Fibroblast of skin of abdomen (primary cell): ENCODE measurements around the gene TUBE1. TPM values are rescaled to one million over a fixed set of nuclear protein-coding genes. Genes with fewer than 3 reads are reported as not detected.
"Not testable (repeated sequence)": the region's sequence is repeated elsewhere in the genome, so short reads cannot be mapped to it uniquely, and the experiment has no call there.

Source experiments
- DNase-seq: peaks from one replicate; pipeline ENCODE4 v3.0.0-alpha.2; 2013
- polyA plus RNA-seq, 2 experiments: library from polyadenylated mRNA; unstranded; fragments of 120-200 nt; gene quantifications; one replicate each; pipeline ENCODE4 v1.2.1, GENCODE V29; 2013; ENCODE audit not compliant: insufficient read length in 2 of 2

The TUBE1 gene
- polyA plus RNA-seq (2013, experiment 1 of 2; ENCODE audit: insufficient read length), result 29.5 TPM
- 29.7 TPM for polyA plus RNA-seq (2013, experiment 2 of 2; ENCODE audit: insufficient read length)

- peak; percentile 97 for DNase-seq
Measured at GRCh38 chr6:112087136-112087911, at the start of gene TUBE1, which contains the start of gene FAM229B. Gene TUBE1, minus strand, starts transcription at chr6:112087482. Its CDS starts 48 bp downstream, at chr6:112087434. Gene FAM229B, plus strand, starts transcription at chr6:112087591. Its CDS starts 11,693 bp downstream, at chr6:112099284.

GRCh38 chr6:112130878-112131277, 43.6 kb upstream of the TUBE1 start:
- no peak for DNase-seq

- DNase-seq, result no peak
Measured at GRCh38 chr6:112128208-112128607, 40.9 kb upstream of the TUBE1 start.

- no peak for DNase-seq
Measured at GRCh38 chr6:112123982-112124381, 36.7 kb upstream of the TUBE1 start.

GRCh38 chr6:112122756-112123155, 35.5 kb upstream of the TUBE1 start:
- no peak for DNase-seq

GRCh38 chr6:112118034-112118433, 30.8 kb upstream of the TUBE1 start:
- no peak for DNase-seq

GRCh38 chr6:112117554-112117953, 30.3 kb upstream of the TUBE1 start:
- DNase-seq, result peak; percentile 36

GRCh38 chr6:112116221-112116620, 28.9 kb upstream of the TUBE1 start:
- DNase-seq, result no peak

- no peak for DNase-seq
Measured at GRCh38 chr6:112114577-112115223, 27.4 kb upstream of the TUBE1 start.

GRCh38 chr6:112113918-112114317, 26.6 kb upstream of the TUBE1 start:
- DNase-seq, result no peak

- DNase-seq, result no peak
Measured at GRCh38 chr6:112113431-112113830, 26.1 kb upstream of the TUBE1 start.

GRCh38 chr6:112109262-112109661, 22.0 kb upstream of the TUBE1 start:
- no peak for DNase-seq

- no peak for DNase-seq
Measured at GRCh38 chr6:112106562-112106961, 19.3 kb upstream of the TUBE1 start.

- not testable (repeated sequence) for DNase-seq
Measured at GRCh38 chr6:112106026-112106425, 18.7 kb upstream of the TUBE1 start.

GRCh38 chr6:112100561-112100960, 13.3 kb upstream of the TUBE1 start:
- no peak for DNase-seq

GRCh38 chr6:112096901-112097300, 9.6 kb upstream of the TUBE1 start:
- no peak for DNase-seq

GRCh38 chr6:112087916-112088315, 634 bp upstream of the TUBE1 start:
- peak; percentile 4 for DNase-seq

GRCh38 chr6:112086744-112087135, 542 bp downstream of the TUBE1 start:
- DNase-seq, result peak; percentile 63

- no peak for DNase-seq
Measured at GRCh38 chr6:112085286-112086065, 1.8 kb downstream of the TUBE1 start.

GRCh38 chr6:112081569-112081968, 5.7 kb downstream of the TUBE1 start:
- no peak for DNase-seq

GRCh38 chr6:112066606-112067005, 20.7 kb downstream of the TUBE1 start:
- DNase-seq, result no peak

- DNase-seq, result no peak
Measured at GRCh38 chr6:112065426-112065986, 21.8 kb downstream of the TUBE1 start.

- DNase-seq, result no peak
Measured at GRCh38 chr6:112062966-112063365, 24.3 kb downstream of the TUBE1 start.
